Upper lobe of left lung (tissue), 4 donors: ENCODE results near the gene GRID1.

Experiments
- CTCF ChIP-seq, 6 experiments: fragments of 450-650 bp in 4 of 6; fragments of 200-600 bp in 2 of 6; sonication (generic) in 2 of 6; IDR thresholded peaks; one replicate each; pipeline ENCODE4 v1.5.1; 2016 to 2019; ENCODE audit warnings: antibody characterized with exemption in 6 of 6
- POLR2A ChIP-seq, 4 donors: fragments of 450-650 bp; IDR thresholded peaks; one replicate each; pipeline ENCODE4 v1.5.1; 2016 to 2017; ENCODE audit warnings: antibody characterized with exemption in 4 of 4, mild to moderate bottlenecking in 2 of 4

GRCh38 chr10:85641479-85642009 lies 725.1 kb downstream of the GRID1 start:
- TF ChIP-seq POLR2A (IDR thresholded peaks at IDR 0.05) (no peak), CTCF (IDR thresholded peaks at IDR 0.05) (no peak)
